A549 (cell line): ENCODE results near the gene RHOB.

Experiments
- BHLHE40 ChIP-seq: IDR thresholded peaks from 2 replicates; pipeline ENCODE4 v1.6.1; 2012; ENCODE audit warnings: low read depth, low read length, inconsistent platforms
- CTCF ChIP-seq: fragments of >200 bp; sonication (Bioruptor Twin); formaldehyde crosslinking; IDR thresholded peaks from 3 replicates; pipeline ENCODE4 v1.5.1; 2016
- EP300 ChIP-seq, 2 experiments: fragments of >200 bp; sonication (Bioruptor Twin); formaldehyde crosslinking; IDR thresholded peaks; 2 replicates in 1 of 2; 3 replicates in 1 of 2; pipeline ENCODE4 v1.6.1; 2016 to 2017
- JUNB ChIP-seq: fragments of >200 bp; sonication (Bioruptor Twin); formaldehyde crosslinking; IDR thresholded peaks from 2 replicates; pipeline ENCODE4 v1.6.1; 2016
- KDM1A ChIP-seq: fragments of 200-600 bp; sonication (generic); IDR thresholded peaks from 2 replicates; pipeline ENCODE4 v1.6.1; 2016; ENCODE audit warnings: low read depth, mild to moderate bottlenecking
- MAX ChIP-seq: IDR thresholded peaks from 2 replicates; pipeline ENCODE4 v1.6.1; 2012
- MYC ChIP-seq: IDR thresholded peaks from 2 replicates; pipeline ENCODE4 v1.6.1; 2012; ENCODE audit warnings: mild to moderate bottlenecking, inconsistent platforms, low read length, improper control_type of control experiment, borderline replicate concordance
- POLR2A ChIP-seq: IDR thresholded peaks from 2 replicates; pipeline ENCODE4 v1.6.1; 2012; ENCODE audit warnings: mild to moderate bottlenecking, low read length
- RAD21 ChIP-seq, 2 experiments: fragments of >200 bp in 1 of 2; sonication (Bioruptor Twin) in 1 of 2; formaldehyde crosslinking in 1 of 2; IDR thresholded peaks in 1 of 2; conservative IDR thresholded peaks in 1 of 2; 2 replicates in 1 of 2; 3 replicates in 1 of 2; pipeline ENCODE4 v1.6.1; 2012 to 2018; ENCODE audit warnings: inconsistent platforms in 1 of 2
- REST ChIP-seq: fragments of 200-600 bp; sonication (generic); IDR thresholded peaks from 2 replicates; pipeline ENCODE4 v1.6.1; 2016; ENCODE audit warnings: antibody characterized with exemption, mild to moderate bottlenecking, moderate library complexity
- SREBF2 ChIP-seq: fragments of 450-650 bp; IDR thresholded peaks from 2 replicates; pipeline ENCODE4 v1.6.1; 2014; ENCODE audit warnings: mild to moderate bottlenecking, moderate library complexity
- USF2 ChIP-seq: fragments of 450-650 bp; IDR thresholded peaks from 2 replicates; pipeline ENCODE4 v1.6.1; 2014; ENCODE audit warnings: antibody characterized with exemption
- ZFP36 ChIP-seq: fragments of 450-650 bp; IDR thresholded peaks from 2 replicates; pipeline ENCODE4 v1.6.1; 2014; ENCODE audit warnings: borderline replicate concordance; ENCODE audit not compliant: partially characterized antibody

- no peak for TF ChIP-seq MYC
- TF ChIP-seq POLR2A, result no peak
- TF ChIP-seq ZFP36, result no peak
- no peak for TF ChIP-seq KDM1A
- no peak for TF ChIP-seq BHLHE40
- no peak for TF ChIP-seq RAD21 (conservative IDR thresholded peaks at IDR 0.05 in 1 of 2, IDR thresholded peaks at IDR 0.05 in 1 of 2)
- no peak for TF ChIP-seq JUNB
- TF ChIP-seq MAX, result no peak
- no peak for TF ChIP-seq EP300 (IDR thresholded peaks at IDR 0.05)
- TF ChIP-seq CTCF, result no peak
- no peak for TF ChIP-seq USF2
- no peak for TF ChIP-seq SREBF2
- no peak for TF ChIP-seq REST
Measured at GRCh38 chr2:20479835-20480234, 33.0 kb downstream of the RHOB start.
